ENCODE measurements around the gene ACTMAP.
"Not testable (repeated sequence)": the region's sequence is repeated elsewhere in the genome, so short reads cannot be mapped to it uniquely, and the experiment has no call there.

DNA sequence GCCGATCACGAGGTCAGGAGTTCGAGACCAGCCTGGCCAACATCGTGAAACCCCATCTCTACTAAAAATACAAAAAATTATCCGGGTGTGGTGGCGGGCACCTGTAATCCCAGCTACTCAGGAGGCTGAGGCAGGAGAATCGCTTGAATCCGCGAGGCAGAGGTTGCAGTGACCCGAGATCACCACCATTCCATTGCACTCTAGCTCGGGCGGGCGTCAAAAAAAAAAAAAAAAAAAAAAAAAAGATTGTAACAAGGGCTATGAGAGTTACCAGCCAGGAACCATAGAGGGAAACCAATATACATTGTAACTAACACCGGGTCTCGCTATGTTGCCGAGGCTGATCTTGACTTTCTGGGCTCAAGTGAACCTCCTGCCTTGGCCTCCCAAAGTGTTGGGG, 18.0 kb downstream of the ACTMAP start:
- not testable (repeated sequence) for TF ChIP-seq EZH2 (optimal IDR thresholded peaks at IDR 0.05; ENCODE audit: low read depth, low read length); CTCF (IDR thresholded peaks at IDR 0.05; ENCODE audit: low read length); EZH2phosphoT487 (IDR thresholded peaks at IDR 0.05; ENCODE audit: low read length)
